SU-DHL-6 (cell line): ENCODE measurements around the gene MTFR1L.

Experiments
- H2AFZ ChIP-seq: fragments of 200-600 bp; sonication (generic); 2 replicates; pipeline ENCODE4 v1.6.1; 2014; ENCODE audit warnings: low read depth, mild to moderate bottlenecking, moderate library complexity, mixed read lengths, antibody characterized with exemption, low read length; ENCODE audit not compliant: severe bottlenecking
- H3F3A ChIP-seq: fragments of 200-600 bp; shearing (Covaris generic); 2 replicates; pipeline ENCODE4 v1.6.0; 2016; ENCODE audit warnings: antibody characterized with exemption, mild to moderate bottlenecking; ENCODE audit not compliant: insufficient read depth
- H3K27ac ChIP-seq: fragments of 200-600 bp; sonication (generic); 2 replicates; pipeline ENCODE4 v1.5.1; 2016; ENCODE audit warnings: low read depth, mild to moderate bottlenecking, low read length, moderate library complexity, mixed read lengths
- H3K27me3 ChIP-seq: fragments of 200-600 bp; sonication (generic), shearing (Covaris generic); 2 replicates; pipeline ENCODE4 v1.6.0; 2014; ENCODE audit warnings: mild to moderate bottlenecking, low read length
- H3K36me3 ChIP-seq: fragments of 200-600 bp; sonication (generic); 2 replicates; pipeline ENCODE4 v1.6.1; 2014; ENCODE audit warnings: mild to moderate bottlenecking, low read length, mixed read lengths
- H3K4me2 ChIP-seq: fragments of 300-600, 200-600 bp; shearing (Covaris generic), sonication (generic); 2 replicates; pipeline ENCODE4 v1.6.0; 2014; ENCODE audit warnings: low read length, low read depth, mild to moderate bottlenecking; ENCODE audit not compliant: poor library complexity, severe bottlenecking
- H3K4me3 ChIP-seq: fragments of 200-600 bp; sonication (generic); 2 replicates; pipeline ENCODE4 v1.5.1; 2014; ENCODE audit warnings: antibody characterized with exemption, low read length, mild to moderate bottlenecking, mixed read lengths; ENCODE audit not compliant: insufficient read depth, poor library complexity, severe bottlenecking
- H3K79me2 ChIP-seq: fragments of 200-600 bp; sonication (generic); 2 replicates; pipeline ENCODE4 v1.6.1; 2014; ENCODE audit warnings: mild to moderate bottlenecking, low read length, moderate library complexity; ENCODE audit not compliant: insufficient read depth
- H3K9ac ChIP-seq: fragments of 200-600 bp; sonication (generic); 2 replicates; pipeline ENCODE4 v1.7.0; 2014; ENCODE audit warnings: mild to moderate bottlenecking, low read length
- H3K9me2 ChIP-seq: fragments of 200-600 bp; sonication (generic); replicated peaks from 2 replicates; pipeline ENCODE4 v1.6.1; 2014; ENCODE audit warnings: low read length; ENCODE audit not compliant: insufficient read depth
- H3K9me3 ChIP-seq: fragments of 200-600 bp; sonication (generic); 2 replicates; pipeline ENCODE4 v1.6.1; 2014; ENCODE audit warnings: low read length, mixed read lengths; ENCODE audit not compliant: insufficient read depth
- H4K20me1 ChIP-seq: fragments of 200-600 bp; sonication (generic); 2 replicates; pipeline ENCODE4 v1.6.1; 2014; ENCODE audit warnings: low read depth, mild to moderate bottlenecking, antibody characterized with exemption, low read length, moderate library complexity, mixed read lengths
- EZH2phosphoT487 ChIP-seq: fragments of 200-600 bp; sonication (generic), shearing (Covaris generic); conservative IDR thresholded peaks from 2 replicates; pipeline ENCODE4 v1.6.1; 2018; ENCODE audit warnings: mild to moderate bottlenecking, antibody characterized with exemption, low read length, moderate library complexity, mixed read lengths
- TF ChIP-seq, protein P1 (sequence below): fragments of 200-600 bp; sonication (generic); IDR thresholded peaks from one replicate; pipeline ENCODE4 v1.5.1; 2017; ENCODE audit warnings: antibody characterized with exemption, mild to moderate bottlenecking, low read length, moderate library complexity; ENCODE audit not compliant: insufficient read depth, poor library complexity, severe bottlenecking

The MTFR1L gene

GRCh38 chr1:25772164-25772563 is 47.6 kb upstream of the MTFR1L start:
- Histone ChIP-seq H3K9me3 (no peaks in the 10 kb centered on the region), H3K4me3 (no peak overlapping the region), H3K4me2 (no peak overlapping the region), H3K9me2 (no peaks in the 10 kb centered on the region), H3K9ac (no peak overlapping the region), H3K27me3 (no peaks in the 10 kb centered on the region), H3K27ac (no peak overlapping the region), H3K36me3 (no peaks in the 10 kb centered on the region), H2AFZ (no peak overlapping the region), H3K79me2 (no peaks in the 10 kb centered on the region), H4K20me1 (no peaks in the 10 kb centered on the region), H3F3A (no peaks in the 10 kb centered on the region)
- no peak for TF ChIP-seq EZH2phosphoT487
- TF ChIP-seq, protein P1, sequence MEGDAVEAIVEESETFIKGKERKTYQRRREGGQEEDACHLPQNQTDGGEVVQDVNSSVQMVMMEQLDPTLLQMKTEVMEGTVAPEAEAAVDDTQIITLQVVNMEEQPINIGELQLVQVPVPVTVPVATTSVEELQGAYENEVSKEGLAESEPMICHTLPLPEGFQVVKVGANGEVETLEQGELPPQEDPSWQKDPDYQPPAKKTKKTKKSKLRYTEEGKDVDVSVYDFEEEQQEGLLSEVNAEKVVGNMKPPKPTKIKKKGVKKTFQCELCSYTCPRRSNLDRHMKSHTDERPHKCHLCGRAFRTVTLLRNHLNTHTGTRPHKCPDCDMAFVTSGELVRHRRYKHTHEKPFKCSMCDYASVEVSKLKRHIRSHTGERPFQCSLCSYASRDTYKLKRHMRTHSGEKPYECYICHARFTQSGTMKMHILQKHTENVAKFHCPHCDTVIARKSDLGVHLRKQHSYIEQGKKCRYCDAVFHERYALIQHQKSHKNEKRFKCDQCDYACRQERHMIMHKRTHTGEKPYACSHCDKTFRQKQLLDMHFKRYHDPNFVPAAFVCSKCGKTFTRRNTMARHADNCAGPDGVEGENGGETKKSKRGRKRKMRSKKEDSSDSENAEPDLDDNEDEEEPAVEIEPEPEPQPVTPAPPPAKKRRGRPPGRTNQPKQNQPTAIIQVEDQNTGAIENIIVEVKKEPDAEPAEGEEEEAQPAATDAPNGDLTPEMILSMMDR: no peak

DNA sequence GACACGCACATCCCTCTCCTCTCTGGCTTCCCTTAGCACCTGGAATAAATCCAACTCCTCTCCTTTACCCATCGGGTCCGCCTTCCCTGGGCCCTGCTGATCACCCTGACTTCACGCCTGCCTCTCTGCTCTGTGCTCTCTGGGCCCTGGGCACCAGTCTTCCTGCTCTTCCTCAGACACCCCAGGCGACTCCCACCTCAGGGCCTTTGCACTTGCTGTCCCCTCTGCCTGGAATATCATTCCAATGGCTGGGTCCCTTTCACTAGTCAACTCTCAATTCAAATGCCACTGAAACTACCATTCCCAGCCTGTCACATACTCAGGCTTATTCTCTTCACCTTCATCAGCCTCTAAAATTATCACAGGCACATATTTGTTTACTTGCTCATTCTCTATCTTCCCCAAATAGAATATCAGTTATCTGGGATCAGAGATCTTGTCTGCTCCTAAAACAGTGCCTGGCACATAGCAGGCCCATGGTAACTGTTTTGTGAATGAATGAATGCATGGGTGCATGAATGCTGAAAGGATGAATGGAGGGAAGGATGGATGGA is 47.0 kb upstream of the MTFR1L start:
- Histone ChIP-seq H3F3A (no peaks in the 10 kb centered on the region), H3K27ac (no peak overlapping the region), H3K9ac (no peak overlapping the region), H3K79me2 (no peaks in the 10 kb centered on the region), H3K27me3 (no peaks in the 10 kb centered on the region), H3K4me2 (no peak overlapping the region), H3K9me3 (no peaks in the 10 kb centered on the region), H3K4me3 (no peak overlapping the region), H3K9me2 (no peaks in the 10 kb centered on the region), H2AFZ (no peak overlapping the region), H4K20me1 (no peaks in the 10 kb centered on the region), H3K36me3 (no peaks in the 10 kb centered on the region)
- no peak for TF ChIP-seq EZH2phosphoT487
- TF ChIP-seq, protein P1: no peak

- Histone ChIP-seq H3K9ac (no peak overlapping the region), H4K20me1 (no peaks in the 10 kb centered on the region), H3K4me2 (no peak overlapping the region), H2AFZ (no peak overlapping the region), H3K4me3 (no peak overlapping the region), H3K79me2 (no peaks in the 10 kb centered on the region), H3K27ac (no peak overlapping the region), H3K36me3 (no peaks in the 10 kb centered on the region), H3K9me3 (no peaks in the 10 kb centered on the region), H3K9me2 (no peaks in the 10 kb centered on the region), H3F3A (no peaks in the 10 kb centered on the region), H3K27me3 (no peaks in the 10 kb centered on the region)
- TF ChIP-seq EZH2phosphoT487: no peak
- TF ChIP-seq, protein P1: no peak
Observed at GRCh38 chr1:25773441-25774125, 46.2 kb upstream of the MTFR1L start.
